Measurements from ENCODE around the gene SOX18.

SOX18 gene

GRCh38 chr20:64068386-64069208 is 19.2 kb upstream of the SOX18 start:
- Histone ChIP-seq H3K4me3 (ENCODE audit: low read depth, low read length) (no peak overlapping the region), H2BK120ac (ENCODE audit: insufficient read depth, low read length, poor library complexity) (no peak overlapping the region), H4K12ac (ENCODE audit: low read depth, low read length) (no peak overlapping the region), H3K79me2 (ENCODE audit: control insufficient read depth, insufficient read depth, low read length, poor library complexity) (peaks cover 3% of the 10 kb centered on the region), H2AK5ac (ENCODE audit: low read length) (no peak overlapping the region), H3K18ac (ENCODE audit: low read length) (no peak overlapping the region), H3K23ac (ENCODE audit: low read length) (no peak overlapping the region), H3K4me1 (ENCODE audit: control insufficient read depth in 1 of 2, insufficient read depth in 2 of 2, low read length in 2 of 2) (peaks cover 8 to 11% of the 10 kb centered on the region in 2 experiments), H3K27me3 (ENCODE audit: insufficient read depth, low read length) (no peaks in the 10 kb centered on the region), H3K27ac (ENCODE audit: low read depth, low read length) (no peak overlapping the region), H4K8ac (ENCODE audit: low read depth, low read length) (no peak overlapping the region), H3K9ac (ENCODE audit: low read length) (no peak overlapping the region), H3K4me2 (ENCODE audit: low read length) (no peak overlapping the region), H2AFZ (ENCODE audit: insufficient read depth, low read length, poor library complexity) (no peak overlapping the region), H3K4ac (ENCODE audit: low read depth, low read length) (no peak overlapping the region), H3K79me1 (ENCODE audit: low read length) (peaks cover 2% of the 10 kb centered on the region), H3K36me3 (ENCODE audit: control insufficient read depth in 1 of 2, insufficient read depth in 2 of 2, low read length in 2 of 2) (peaks cover 9 to 17% of the 10 kb centered on the region in 2 experiments), H2BK5ac (ENCODE audit: low read depth, low read length, poor library complexity) (no peak overlapping the region), H2BK12ac (ENCODE audit: low read length) (no peak overlapping the region), H3K9me3 (ENCODE audit: insufficient read depth, low read depth, low read length) (no peaks in the 10 kb centered on the region), H4K91ac (ENCODE audit: low read depth, low read length) (no peak overlapping the region), H3K14ac (ENCODE audit: low read length) (no peak overlapping the region)
- WGBS (ENCODE audit: extremely low coverage, insufficient coverage, insufficient read length): no CpG with 5 or more reads among the region's 12 CpGs
- DNase-seq: no peak

- Histone ChIP-seq H4K91ac (ENCODE audit: low read depth, low read length) (no peak overlapping the region), H4K8ac (ENCODE audit: low read depth, low read length) (no peak overlapping the region), H3K27me3 (ENCODE audit: insufficient read depth, low read length) (no peaks in the 10 kb centered on the region), H3K9ac (ENCODE audit: low read length) (peak overlapping the region; percentile 14), H3K36me3 (ENCODE audit: control insufficient read depth in 1 of 2, insufficient read depth in 2 of 2, low read length in 2 of 2) (peaks cover 7 to 13% of the 10 kb centered on the region in 2 experiments), H3K14ac (ENCODE audit: low read length) (no peak overlapping the region), H3K4me1 (ENCODE audit: control insufficient read depth in 1 of 2, insufficient read depth in 2 of 2, low read length in 2 of 2) (peaks cover 8 to 12% of the 10 kb centered on the region in 2 experiments), H2BK120ac (ENCODE audit: insufficient read depth, low read length, poor library complexity) (no peak overlapping the region), H3K4me3 (ENCODE audit: low read depth, low read length) (no peak overlapping the region), H2AFZ (ENCODE audit: insufficient read depth, low read length, poor library complexity) (no peak overlapping the region), H3K18ac (ENCODE audit: low read length) (no peak overlapping the region), H3K27ac (ENCODE audit: low read depth, low read length) (no peak overlapping the region), H2BK12ac (ENCODE audit: low read length) (no peak overlapping the region), H3K9me3 (ENCODE audit: insufficient read depth, low read depth, low read length) (no peaks in the 10 kb centered on the region), H2BK5ac (ENCODE audit: low read depth, low read length, poor library complexity) (no peak overlapping the region), H3K23ac (ENCODE audit: low read length) (no peak overlapping the region), H3K79me2 (ENCODE audit: control insufficient read depth, insufficient read depth, low read length, poor library complexity) (peaks cover 8% of the 10 kb centered on the region), H2AK5ac (ENCODE audit: low read length) (no peak overlapping the region), H3K79me1 (ENCODE audit: low read length) (peaks cover 8% of the 10 kb centered on the region), H3K4me2 (ENCODE audit: low read length) (no peak overlapping the region), H3K4ac (ENCODE audit: low read depth, low read length) (no peak overlapping the region), H4K12ac (ENCODE audit: low read depth, low read length) (no peak overlapping the region)
- DNase-seq: no peak
- WGBS (ENCODE audit: extremely low coverage, insufficient coverage, insufficient read length): no CpG with 5 or more reads among the region's 12 CpGs
Measured at GRCh38 chr20:64067733-64068307, 18.4 kb upstream of the SOX18 start.

GRCh38 chr20:64067005-64067632 is 17.7 kb upstream of the SOX18 start:
- no peak overlapping the region for H3K9ac ChIP-seq (ENCODE audit: low read length)
- no peak overlapping the region for H3K4me3 ChIP-seq (ENCODE audit: low read depth, low read length)
- peaks cover 14 to 18% of the 10 kb centered on the region in 2 experiments for H3K4me1 ChIP-seq (ENCODE audit: control insufficient read depth in 1 of 2, insufficient read depth in 2 of 2, low read length in 2 of 2)
- no peak overlapping the region for H2AFZ ChIP-seq (ENCODE audit: insufficient read depth, low read length, poor library complexity)
- no peak overlapping the region for H4K91ac ChIP-seq (ENCODE audit: low read depth, low read length)
- DNase-seq: no peak
- H3K4ac ChIP-seq (ENCODE audit: low read depth, low read length): no peak overlapping the region
- no peaks in the 10 kb centered on the region for H3K27me3 ChIP-seq (ENCODE audit: insufficient read depth, low read length)
- H3K36me3 ChIP-seq (ENCODE audit: control insufficient read depth in 1 of 2, insufficient read depth in 2 of 2, low read length in 2 of 2): peaks cover 0 to 7% of the 10 kb centered on the region in 2 experiments
- H2AK5ac ChIP-seq (ENCODE audit: low read length): no peak overlapping the region
- peaks cover 12% of the 10 kb centered on the region for H3K79me1 ChIP-seq (ENCODE audit: low read length)
- peaks cover 12% of the 10 kb centered on the region for H3K79me2 ChIP-seq (ENCODE audit: control insufficient read depth, insufficient read depth, low read length, poor library complexity)
- H2BK120ac ChIP-seq (ENCODE audit: insufficient read depth, low read length, poor library complexity): no peak overlapping the region
- H4K12ac ChIP-seq (ENCODE audit: low read depth, low read length): no peak overlapping the region
- no peak overlapping the region for H2BK5ac ChIP-seq (ENCODE audit: low read depth, low read length, poor library complexity)
- no peak overlapping the region for H3K27ac ChIP-seq (ENCODE audit: low read depth, low read length)
- whole genome bisulfite sequencing (ENCODE audit: extremely low coverage, insufficient coverage, insufficient read length): no CpG with 5 or more reads among the region's 6 CpGs
- no peak overlapping the region for H3K18ac ChIP-seq (ENCODE audit: low read length)
- H3K23ac ChIP-seq (ENCODE audit: low read length): no peak overlapping the region
- H4K8ac ChIP-seq (ENCODE audit: low read depth, low read length): no peak overlapping the region
- H3K14ac ChIP-seq (ENCODE audit: low read length): no peak overlapping the region
- H3K4me2 ChIP-seq (ENCODE audit: low read length): no peak overlapping the region
- no peak overlapping the region for H2BK12ac ChIP-seq (ENCODE audit: low read length)
- no peaks in the 10 kb centered on the region for H3K9me3 ChIP-seq (ENCODE audit: insufficient read depth, low read depth, low read length)

- Histone ChIP-seq H4K8ac (ENCODE audit: low read depth, low read length) (no peak overlapping the region), H3K4me2 (ENCODE audit: low read length) (no peak overlapping the region), H2BK120ac (ENCODE audit: insufficient read depth, low read length, poor library complexity) (no peak overlapping the region), H3K9ac (ENCODE audit: low read length) (no peak overlapping the region), H3K27ac (ENCODE audit: low read depth, low read length) (no peak overlapping the region), H3K36me3 (ENCODE audit: control insufficient read depth in 1 of 2, insufficient read depth in 2 of 2, low read length in 2 of 2) (no peaks in the 10 kb centered on the region), H3K9me3 (ENCODE audit: insufficient read depth, low read depth, low read length) (no peaks in the 10 kb centered on the region), H3K4ac (ENCODE audit: low read depth, low read length) (no peak overlapping the region), H3K79me1 (ENCODE audit: low read length) (peaks cover 12% of the 10 kb centered on the region), H3K27me3 (ENCODE audit: insufficient read depth, low read length) (no peaks in the 10 kb centered on the region), H3K23ac (ENCODE audit: low read length) (no peak overlapping the region), H2AK5ac (ENCODE audit: low read length) (no peak overlapping the region), H2BK12ac (ENCODE audit: low read length) (no peak overlapping the region), H3K18ac (ENCODE audit: low read length) (no peak overlapping the region), H4K12ac (ENCODE audit: low read depth, low read length) (no peak overlapping the region), H4K91ac (ENCODE audit: low read depth, low read length) (no peak overlapping the region), H3K4me3 (ENCODE audit: low read depth, low read length) (no peak overlapping the region), H3K79me2 (ENCODE audit: control insufficient read depth, insufficient read depth, low read length, poor library complexity) (peaks cover 12% of the 10 kb centered on the region), H3K14ac (ENCODE audit: low read length) (no peak overlapping the region), H2BK5ac (ENCODE audit: low read depth, low read length, poor library complexity) (no peak overlapping the region), H3K4me1 (ENCODE audit: control insufficient read depth in 1 of 2, insufficient read depth in 2 of 2, low read length in 2 of 2) (peaks cover 15 to 19% of the 10 kb centered on the region in 2 experiments), H2AFZ (ENCODE audit: insufficient read depth, low read length, poor library complexity) (no peak overlapping the region)
- WGBS (ENCODE audit: extremely low coverage, insufficient coverage, insufficient read length): no CpG with 5 or more reads among the region's 5 CpGs
- DNase-seq: no peak
Measured at GRCh38 chr20:64065974-64066343, 16.5 kb upstream of the SOX18 start.

All from trophoblast cell (in vitro differentiated cells and primary cell).